Fibroblast of lung (primary cell): Measurements from ENCODE around the gene GNAO1.

ENCODE experiments used
- CTCF ChIP-seq, 2 donors: IDR thresholded peaks in 1 of 2; conservative IDR thresholded peaks in 1 of 2; 1 replicate in 1 of 2; 2 replicates in 1 of 2; pipeline ENCODE4 v1.5.1; 2011 to 2012; ENCODE audit warnings: low read length in 2 of 2, control low read depth in 1 of 2, inconsistent platforms in 1 of 2, low read depth in 1 of 2, mild to moderate bottlenecking in 1 of 2
- EZH2 ChIP-seq: IDR thresholded peaks from 2 replicates; pipeline ENCODE4 v1.5.1; 2012; ENCODE audit warnings: low read length, control low read depth, mild to moderate bottlenecking; ENCODE audit errors: missing control alignments

GRCh38 chr16:56190048-56190676 lies 1.1 kb upstream of the GNAO1 start:
- TF ChIP-seq CTCF (conservative IDR thresholded peaks at IDR 0.05 in 1 of 2, IDR thresholded peaks at IDR 0.05 in 1 of 2; ENCODE audit: low read depth in 1 of 2, low read length in 2 of 2) (no peak), EZH2 (peak; percentile 69)
